MM.1S (cell line): Measurements from ENCODE around the gene ERC2.

Source experiments
- CTCF ChIP-seq: fragments of 300-600 bp; sonication (generic); IDR thresholded peaks from 2 replicates; pipeline ENCODE4 v1.5.1; 2016; ENCODE audit warnings: antibody characterized with exemption, low read length, mixed read lengths
- EZH2 ChIP-seq: fragments of 300-600 bp; sonication (generic); optimal IDR thresholded peaks from 2 replicates; pipeline ENCODE3; 2017; ENCODE audit warnings: low read depth, mild to moderate bottlenecking, antibody characterized with exemption, low read length, mixed read lengths
- EZH2phosphoT487 ChIP-seq: fragments of 300-600 bp; sonication (generic); IDR thresholded peaks from 2 replicates; pipeline ENCODE4 v1.6.1; 2018; ENCODE audit warnings: antibody characterized with exemption, low read length

GRCh38 chr3:56502738-56503137, 34.5 kb upstream of the ERC2 start:
- no peak for TF ChIP-seq CTCF
- no peak for TF ChIP-seq EZH2
- TF ChIP-seq EZH2phosphoT487: no peak
